Fibroblast of villous mesenchyme (primary cell): ENCODE results near the gene ACTR5. TPM values are rescaled to one million over a fixed set of nuclear protein-coding genes. Genes with fewer than 3 reads are reported as not detected.

Experiments
- DNase-seq: peaks from one replicate; pipeline ENCODE4 v3.0.0-alpha.2; 2010; ENCODE audit warnings: low read depth
- H3K4me3 ChIP-seq: 2 replicates; pipeline ENCODE4 v1.5.1; 2011; ENCODE audit warnings: low read depth, mild to moderate bottlenecking, low read length
- CTCF ChIP-seq: IDR thresholded peaks from 2 replicates; pipeline ENCODE4 v1.5.1; 2012; ENCODE audit warnings: low read depth, mild to moderate bottlenecking, low read length; ENCODE audit not compliant: insufficient read depth
- small RNA-seq: library from RNA; depleted of rRNA; stranded (forward); fragments of <200 nt; gene quantifications from one replicate; pipeline ENCODE3, GENCODE V24; 2012
- total RNA-seq: library from RNA; depleted of rRNA; stranded (reverse); fragments of >200 nt; gene quantifications from 2 replicates; pipeline ENCODE4 v1.2.3, GENCODE V29; 2012

Gene ACTR5
- total RNA-seq, 1 donor = 7.8 TPM

DNA sequence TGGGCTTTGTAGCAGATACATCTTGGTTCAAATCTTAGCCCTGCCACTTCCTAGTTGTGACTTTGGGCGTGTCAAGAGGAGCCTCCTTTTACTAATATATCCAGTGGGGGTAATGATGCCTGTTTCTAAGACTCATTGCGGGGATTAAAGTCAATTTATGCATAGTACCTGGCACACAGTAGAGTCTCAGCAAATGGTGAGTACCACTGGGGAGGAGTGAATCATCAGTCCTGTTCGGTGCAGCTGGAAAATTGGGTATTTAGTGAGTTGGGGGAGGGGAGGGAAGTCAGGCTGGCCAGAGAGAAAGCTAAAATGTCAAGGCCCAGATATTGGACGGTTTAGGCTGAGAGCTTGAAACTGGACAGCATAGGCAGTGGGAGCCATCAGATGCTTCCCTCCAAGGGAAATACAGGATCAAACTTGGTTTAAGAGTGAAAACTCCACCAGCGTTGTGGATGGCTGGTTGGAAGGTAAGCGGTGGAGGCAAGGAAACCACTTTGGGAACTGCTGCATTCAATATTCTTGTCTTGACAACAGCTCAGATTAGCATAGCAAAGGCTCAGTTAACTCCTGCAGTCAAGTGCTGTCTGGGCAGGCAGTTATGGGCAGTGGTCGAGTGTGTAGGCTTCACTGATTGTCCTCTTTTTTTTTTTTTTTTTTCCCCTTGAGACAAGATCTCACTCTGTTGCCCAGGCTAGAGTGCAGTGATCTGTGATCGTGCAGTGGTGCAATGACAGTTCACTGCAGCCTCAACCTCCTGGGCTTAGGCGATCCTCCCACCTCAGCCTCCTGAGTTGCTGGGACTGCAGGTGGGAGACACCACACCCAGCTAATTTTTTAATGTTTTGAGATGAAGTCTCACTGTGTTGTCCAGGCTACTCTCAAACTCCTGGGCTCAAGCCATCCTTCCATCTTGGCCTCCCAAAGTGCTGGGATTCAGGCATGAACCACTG, 70.1 kb downstream of the ACTR5 start:
- TF ChIP-seq CTCF = no peak

More for the DNA sequence above, 70.1 kb downstream of the ACTR5 start:
- no peak overlapping the region for H3K4me3 ChIP-seq
- DNase-seq = no peak

Small RNAs within 50 kb of the gene (small RNA-seq; reads per million reads assigned to genes)
- not detected for gene RF00017

Other genes with a start within 250 kb of the ACTR5 start
- not detected in 2 replicates for gene ADIG, start 167.3 kb upstream of the ACTR5 start, total RNA-seq
- gene ARHGAP40, start 146.7 kb upstream of the ACTR5 start, total RNA-seq = not detected in 2 replicates
- gene SLC32A1, start 24.0 kb upstream of the ACTR5 start, total RNA-seq = not detected in 2 replicates
- not detected in 2 replicates for gene PPP1R16B, start 57.2 kb downstream of the ACTR5 start, total RNA-seq
- 7.4 and 17.7 TPM in 2 replicates for gene FAM83D, start 178.0 kb downstream of the ACTR5 start, total RNA-seq
- 9.7 and 12.5 TPM in 2 replicates for gene DHX35, start 213.9 kb downstream of the ACTR5 start, total RNA-seq